GM18502 (cell line): Measurements from ENCODE around the gene PADI2.

Experiments used
- ATAC-seq: cut with Tn5 transposase; IDR thresholded peaks from one replicate; pipeline ENCODE4 v1.9.1; 2021; ENCODE audit warnings: mild to moderate bottlenecking; ENCODE audit not compliant: unreplicated experiment, poor library complexity

Gene PADI2

DNA sequence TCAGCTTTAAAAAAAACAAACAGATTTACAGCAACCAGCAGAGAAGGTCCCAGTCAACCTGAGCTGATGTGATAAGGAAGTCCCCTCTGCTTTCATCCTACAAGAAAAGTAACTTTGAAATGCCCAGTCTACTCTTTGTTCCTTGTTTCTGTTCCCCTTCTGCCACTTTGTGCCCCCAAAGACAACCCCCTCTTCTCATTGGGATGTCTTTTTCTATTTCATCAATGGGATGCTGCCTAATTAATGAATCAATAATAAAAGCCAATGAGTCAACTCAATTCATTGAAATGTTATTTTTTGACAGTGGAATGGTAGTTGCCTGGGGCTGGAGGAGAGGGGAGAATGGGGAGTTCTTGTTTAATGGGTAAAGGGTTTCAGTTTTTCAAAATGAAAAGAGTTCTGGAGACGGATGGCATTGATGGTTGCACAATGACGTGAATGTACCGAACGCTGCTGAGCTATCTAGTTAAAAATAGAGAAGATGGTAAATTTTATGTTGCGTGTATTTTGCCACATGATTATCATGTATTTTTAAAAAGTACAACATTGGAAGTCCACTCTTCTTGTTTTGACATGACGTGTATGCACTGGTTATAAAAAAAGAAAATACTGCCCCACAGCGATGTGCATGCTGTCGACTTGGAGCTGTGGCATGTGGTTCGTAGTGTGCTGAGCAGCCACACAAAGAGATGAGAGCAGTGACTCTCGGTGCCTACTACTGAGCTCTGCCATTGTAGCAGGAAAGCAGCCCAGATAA, 22.4 kb upstream of the PADI2 start:
- ATAC-seq: peak; percentile 63

- ATAC-seq: no peak
Observed at GRCh38 chr1:17140279-17140678, 21.0 kb upstream of the PADI2 start.

DNA sequence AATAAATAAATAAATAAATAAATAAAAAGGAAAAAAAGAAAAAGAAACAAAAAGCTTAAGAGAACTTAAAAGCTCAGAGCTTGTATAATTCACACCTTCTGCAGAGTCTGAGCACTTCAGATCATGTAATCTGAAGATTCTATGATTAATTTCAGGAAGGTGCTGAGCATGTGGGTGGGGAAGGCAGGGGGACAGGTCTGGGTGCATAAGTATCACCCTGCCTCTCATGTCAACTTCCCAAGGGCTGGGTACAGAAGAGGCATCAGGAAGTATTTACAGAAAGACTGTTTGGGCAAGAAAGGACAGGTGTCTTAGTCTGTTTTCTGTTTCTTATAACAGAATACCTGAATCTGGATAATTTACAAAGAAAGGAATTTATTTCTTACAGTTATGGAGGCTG, 20.4 kb upstream of the PADI2 start:
- no peak for ATAC-seq

DNA sequence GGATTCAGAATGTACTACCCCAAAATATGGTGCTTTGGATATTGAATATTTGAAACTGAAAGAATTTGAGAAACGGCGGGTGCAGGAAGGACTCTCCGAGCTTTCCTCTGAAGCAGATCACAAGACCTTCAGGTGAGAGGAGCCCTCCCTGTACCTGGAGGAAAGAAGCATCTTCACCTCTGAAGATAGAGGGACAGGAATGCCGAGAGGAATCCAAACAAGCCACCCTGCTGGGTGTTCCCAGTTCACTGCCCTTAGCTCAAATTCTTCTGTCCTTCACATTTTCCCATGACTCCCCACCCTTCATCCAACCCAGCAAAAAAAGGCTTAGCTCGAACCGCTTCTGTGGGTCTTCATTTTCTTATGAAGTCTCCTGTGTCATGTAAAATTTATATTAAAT, 18.2 kb upstream of the PADI2 start:
- ATAC-seq: no peak

- ATAC-seq: no peak
Observed at GRCh38 chr1:17136936-17137335, 17.7 kb upstream of the PADI2 start.

DNA sequence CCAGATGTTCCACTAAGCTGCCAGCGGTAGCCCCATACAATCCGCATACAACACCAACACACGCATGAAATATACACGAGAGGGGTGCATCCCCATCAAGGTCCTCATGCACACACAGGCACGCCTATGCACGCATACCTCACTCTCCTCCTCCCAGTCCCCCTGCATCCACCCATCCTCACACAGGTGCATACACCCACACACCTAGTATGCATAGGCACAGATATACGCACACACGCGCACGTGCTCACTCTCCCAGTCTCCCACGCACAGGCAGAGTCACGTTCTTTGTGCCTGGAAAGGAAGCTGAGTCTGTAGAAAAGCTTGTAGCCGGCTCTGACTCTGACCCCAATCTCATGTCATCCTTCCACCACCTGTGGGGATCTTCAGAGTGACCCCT, 16.9 kb upstream of the PADI2 start:
- ATAC-seq: no peak

GRCh38 chr1:17135530-17135929, 16.3 kb upstream of the PADI2 start:
- no peak for ATAC-seq

DNA sequence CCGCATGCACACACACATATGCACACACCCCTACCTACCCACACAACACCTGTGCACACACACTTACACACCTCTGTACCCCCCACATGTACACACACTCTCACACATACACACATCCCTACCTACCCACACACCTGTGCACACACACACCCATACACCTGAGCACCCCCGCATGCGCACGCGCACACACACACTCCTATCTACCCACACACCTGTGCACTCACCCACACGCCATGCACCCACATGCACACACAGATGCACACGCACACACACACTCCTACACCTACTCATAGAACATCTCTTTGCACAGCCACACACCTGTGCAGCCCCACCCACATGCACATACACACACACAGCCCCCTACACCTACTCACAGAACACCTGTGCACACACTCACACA, 15.5 kb upstream of the PADI2 start:
- no peak for ATAC-seq

GRCh38 chr1:17134034-17134433, 14.8 kb upstream of the PADI2 start:
- ATAC-seq: no peak

- no peak for ATAC-seq
Observed at GRCh38 chr1:17130138-17130635, 10.9 kb upstream of the PADI2 start.

GRCh38 chr1:17128361-17128760, 9.1 kb upstream of the PADI2 start:
- ATAC-seq: no peak

- ATAC-seq: no peak
Observed at GRCh38 chr1:17125756-17126237, 6.5 kb upstream of the PADI2 start.

- no peak for ATAC-seq
Observed at GRCh38 chr1:17123196-17124045, 4.2 kb upstream of the PADI2 start.

- no peak for ATAC-seq
Observed at GRCh38 chr1:17122521-17123164, 3.4 kb upstream of the PADI2 start.

GRCh38 chr1:17121881-17122280, 2.6 kb upstream of the PADI2 start:
- no peak for ATAC-seq

- no peak for ATAC-seq
Observed at GRCh38 chr1:17120962-17121837, 1.9 kb upstream of the PADI2 start.

DNA sequence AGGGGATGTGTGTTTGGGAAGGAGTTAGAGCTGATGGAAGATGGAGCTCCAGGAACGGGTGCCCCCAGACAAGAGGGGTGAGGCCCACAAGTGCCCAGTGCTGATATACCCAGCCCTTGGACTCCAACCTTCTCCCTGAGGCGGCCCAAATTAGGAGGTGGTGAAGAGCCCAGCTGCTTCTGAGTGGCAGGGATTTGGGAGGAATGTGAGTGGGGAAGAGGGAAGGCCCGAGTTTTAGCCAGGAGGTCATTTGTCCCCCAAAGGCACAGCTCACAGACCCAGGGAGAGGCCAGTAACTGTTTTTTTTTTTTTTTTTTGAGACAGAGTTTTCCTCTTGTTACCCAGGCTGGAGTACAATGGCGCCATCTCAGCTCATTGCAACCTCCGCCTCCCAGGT, 1.2 kb upstream of the PADI2 start:
- ATAC-seq: no peak

GRCh38 chr1:17119773-17120480, 676 bp upstream of the PADI2 start:
- no peak for ATAC-seq

- no peak for ATAC-seq
Observed at GRCh38 chr1:17118706-17119075, 560 bp downstream of the PADI2 start.
